Measurements from ENCODE around the gene RFX2.
A peak's percentile ranks its signal among the peaks of the same experiment; 100 is the strongest.

The RFX2 gene

GRCh38 chr19:5977785-5978605 lies 132.3 kb downstream of the RFX2 start, which contains the start of gene RANBP3:
RANBP3 (minus strand) TSS chr19:5978140; CDS start chr19:5978082, 58 bp downstream.
- peak within 1 kb of the TSS; percentile 88 for H3K27ac ChIP-seq
- no peak for TF ChIP-seq ZFX (IDR thresholded peaks at IDR 0.05; ENCODE audit: borderline replicate concordance)
- no peak for TF ChIP-seq CTCF (IDR thresholded peaks at IDR 0.05)

GRCh38 chr19:5977222-5977784 lies 133.0 kb downstream of the RFX2 start:
- TF ChIP-seq ZFX (IDR thresholded peaks at IDR 0.05; ENCODE audit: borderline replicate concordance), result no peak
- H3K27ac ChIP-seq, result peak overlapping the region; percentile 88

GRCh38 chr19:5976768-5977167 lies 133.5 kb downstream of the RFX2 start:
- TF ChIP-seq CTCF (IDR thresholded peaks at IDR 0.05), result no peak
- TF ChIP-seq ZFX (IDR thresholded peaks at IDR 0.05; ENCODE audit: borderline replicate concordance), result no peak
- H3K27ac ChIP-seq, result peak overlapping the region; percentile 88

GRCh38 chr19:5975388-5975728 lies 134.9 kb downstream of the RFX2 start:
- no peak for TF ChIP-seq ZFX (IDR thresholded peaks at IDR 0.05; ENCODE audit: borderline replicate concordance)
- TF ChIP-seq CTCF (IDR thresholded peaks at IDR 0.05), result no peak
- no peak overlapping the region for H3K27ac ChIP-seq

GRCh38 chr19:5974721-5975387 lies 135.4 kb downstream of the RFX2 start:
- H3K27ac ChIP-seq, result no peak overlapping the region

GRCh38 chr19:5973867-5974635 lies 136.2 kb downstream of the RFX2 start:
- H3K27ac ChIP-seq, result no peak overlapping the region
- TF ChIP-seq ZFX (IDR thresholded peaks at IDR 0.05; ENCODE audit: borderline replicate concordance) (no peak), CTCF (IDR thresholded peaks at IDR 0.05) (no peak)

More at GRCh38 chr19:5974721-5975387, 135.4 kb downstream of the RFX2 start:
- TF ChIP-seq CTCF (IDR thresholded peaks at IDR 0.05) (no peak), ZFX (IDR thresholded peaks at IDR 0.05; ENCODE audit: borderline replicate concordance) (no peak)

GRCh38 chr19:5973376-5973775 lies 136.9 kb downstream of the RFX2 start:
- TF ChIP-seq ZFX (IDR thresholded peaks at IDR 0.05; ENCODE audit: borderline replicate concordance) (no peak), CTCF (IDR thresholded peaks at IDR 0.05) (no peak)
- H3K27ac ChIP-seq, result no peak overlapping the region

All from 22Rv1 (cell line).